GM18505 (cell line): ENCODE results near the gene GIMAP8.

Experiments
- ATAC-seq: cut with Tn5 transposase; IDR thresholded peaks from one replicate; pipeline ENCODE4 v1.9.1; 2021; ENCODE audit not compliant: unreplicated experiment
- POLR2A ChIP-seq: IDR thresholded peaks from 4 replicates; pipeline ENCODE4 v1.6.1; 2011; ENCODE audit warnings: borderline replicate concordance; ENCODE audit not compliant: insufficient read depth, insufficient read length; ENCODE audit errors: extremely low read depth

Gene GIMAP8

GRCh38 chr7:150435390-150436073, 14.9 kb upstream of the GIMAP8 start:
- peak; percentile 62 for TF ChIP-seq POLR2A

GRCh38 chr7:150439967-150440366, 10.5 kb upstream of the GIMAP8 start:
- no peak for ATAC-seq

More at GRCh38 chr7:150435390-150436073, 14.9 kb upstream of the GIMAP8 start:
- peak; percentile 88 for ATAC-seq

GRCh38 chr7:150441524-150441923, 8.9 kb upstream of the GIMAP8 start:
- ATAC-seq = no peak

More at GRCh38 chr7:150439967-150440366, 10.5 kb upstream of the GIMAP8 start:
- no peak for TF ChIP-seq POLR2A

GRCh38 chr7:150442811-150443210, 7.6 kb upstream of the GIMAP8 start:
- ATAC-seq = no peak
- no peak for TF ChIP-seq POLR2A

More at GRCh38 chr7:150441524-150441923, 8.9 kb upstream of the GIMAP8 start:
- no peak for TF ChIP-seq POLR2A

GRCh38 chr7:150443793-150444540, 6.5 kb upstream of the GIMAP8 start:
- no peak for TF ChIP-seq POLR2A
- ATAC-seq = no peak

GRCh38 chr7:150444674-150445365, 5.6 kb upstream of the GIMAP8 start:
- no peak for TF ChIP-seq POLR2A
- no peak for ATAC-seq

GRCh38 chr7:150446288-150446938, 4.0 kb upstream of the GIMAP8 start:
- no peak for ATAC-seq
- TF ChIP-seq POLR2A = no peak

GRCh38 chr7:150447966-150448788, 2.3 kb upstream of the GIMAP8 start:
- ATAC-seq = no peak

GRCh38 chr7:150448789-150449147, 1.7 kb upstream of the GIMAP8 start:
- TF ChIP-seq POLR2A = no peak
- peak; percentile 50 for ATAC-seq

More at GRCh38 chr7:150447966-150448788, 2.3 kb upstream of the GIMAP8 start:
- peak; percentile 18 for TF ChIP-seq POLR2A

- no peak for ATAC-seq
- TF ChIP-seq POLR2A = no peak
These were observed 1.1 kb upstream of the GIMAP8 start for GRCh38 chr7:150449206-150449952.

GRCh38 chr7:150451097-150451793, 815 bp downstream of the GIMAP8 start:
- peak; percentile 63 for TF ChIP-seq POLR2A
- ATAC-seq = peak; percentile 42
